ENCODE measurements around the gene DGKI. TPM values are rescaled to one million over a fixed set of nuclear protein-coding genes. Genes with fewer than 3 reads are reported as not detected.

The DGKI gene
- total RNA-seq, 1 donor from 2014 or later = 5.5 TPM

DNA sequence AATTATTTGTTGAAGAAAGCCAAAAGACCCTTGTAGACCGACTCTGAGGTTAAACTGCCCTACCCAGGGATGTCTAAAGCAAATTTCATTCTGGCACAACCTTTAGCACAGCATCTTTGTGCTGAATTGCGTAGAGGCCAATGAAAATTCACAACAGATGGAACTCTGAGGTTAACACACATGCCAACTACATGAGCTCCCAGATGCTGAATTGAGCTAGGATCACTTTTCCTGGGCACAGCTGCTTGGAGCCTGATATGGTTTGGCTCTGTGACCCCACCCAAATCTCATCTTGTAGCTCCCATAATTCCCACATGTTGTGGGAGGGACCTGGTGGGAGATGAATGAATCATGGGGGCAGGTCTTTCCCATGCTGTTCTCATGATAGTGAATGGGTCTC, 345.2 kb downstream of the DGKI start:
- H3K27ac ChIP-seq = no peak overlapping the region
- H3K79me2 ChIP-seq (ENCODE audit: low read depth) = no peaks in the 10 kb centered on the region
- no peak for DNase-seq (ENCODE audit: low spot score)
- H3K9ac ChIP-seq = no peak overlapping the region
- Mint-ChIP-seq H3K27me3 (ENCODE audit: insufficient read depth, low read depth) (no peaks in the 10 kb centered on the region), H3K4me3 (no peak overlapping the region), H3K27ac (no peak overlapping the region), H3K36me3 (no peaks in the 10 kb centered on the region), H3K4me1 (no peaks in the 10 kb centered on the region), H3K9me3 (no peaks in the 10 kb centered on the region)
- H3K36me3 ChIP-seq = no peaks in the 10 kb centered on the region
- no peaks in the 10 kb centered on the region for H3F3A ChIP-seq (ENCODE audit: low read depth)
- peaks cover 6% of the 10 kb centered on the region for H3K4me1 ChIP-seq
- H3K4me3 ChIP-seq = no peak overlapping the region
- H4K20me1 ChIP-seq (ENCODE audit: low read depth) = no peaks in the 10 kb centered on the region
- TF ChIP-seq, protein P1, sequence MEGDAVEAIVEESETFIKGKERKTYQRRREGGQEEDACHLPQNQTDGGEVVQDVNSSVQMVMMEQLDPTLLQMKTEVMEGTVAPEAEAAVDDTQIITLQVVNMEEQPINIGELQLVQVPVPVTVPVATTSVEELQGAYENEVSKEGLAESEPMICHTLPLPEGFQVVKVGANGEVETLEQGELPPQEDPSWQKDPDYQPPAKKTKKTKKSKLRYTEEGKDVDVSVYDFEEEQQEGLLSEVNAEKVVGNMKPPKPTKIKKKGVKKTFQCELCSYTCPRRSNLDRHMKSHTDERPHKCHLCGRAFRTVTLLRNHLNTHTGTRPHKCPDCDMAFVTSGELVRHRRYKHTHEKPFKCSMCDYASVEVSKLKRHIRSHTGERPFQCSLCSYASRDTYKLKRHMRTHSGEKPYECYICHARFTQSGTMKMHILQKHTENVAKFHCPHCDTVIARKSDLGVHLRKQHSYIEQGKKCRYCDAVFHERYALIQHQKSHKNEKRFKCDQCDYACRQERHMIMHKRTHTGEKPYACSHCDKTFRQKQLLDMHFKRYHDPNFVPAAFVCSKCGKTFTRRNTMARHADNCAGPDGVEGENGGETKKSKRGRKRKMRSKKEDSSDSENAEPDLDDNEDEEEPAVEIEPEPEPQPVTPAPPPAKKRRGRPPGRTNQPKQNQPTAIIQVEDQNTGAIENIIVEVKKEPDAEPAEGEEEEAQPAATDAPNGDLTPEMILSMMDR (IDR thresholded peaks at IDR 0.05) = no peak
- TF ChIP-seq EZH2 (IDR thresholded peaks at IDR 0.05) = no peak
- no peak for TF ChIP-seq EZH2phosphoT487 (IDR thresholded peaks at IDR 0.05)
- no peak overlapping the region for H2AFZ ChIP-seq (replicated peaks)
- H3K27me3 ChIP-seq = no peaks in the 10 kb centered on the region
- no peaks in the 10 kb centered on the region for H3K9me3 ChIP-seq (ENCODE audit: low read depth)
- H3K4me2 ChIP-seq = no peak overlapping the region

DNA sequence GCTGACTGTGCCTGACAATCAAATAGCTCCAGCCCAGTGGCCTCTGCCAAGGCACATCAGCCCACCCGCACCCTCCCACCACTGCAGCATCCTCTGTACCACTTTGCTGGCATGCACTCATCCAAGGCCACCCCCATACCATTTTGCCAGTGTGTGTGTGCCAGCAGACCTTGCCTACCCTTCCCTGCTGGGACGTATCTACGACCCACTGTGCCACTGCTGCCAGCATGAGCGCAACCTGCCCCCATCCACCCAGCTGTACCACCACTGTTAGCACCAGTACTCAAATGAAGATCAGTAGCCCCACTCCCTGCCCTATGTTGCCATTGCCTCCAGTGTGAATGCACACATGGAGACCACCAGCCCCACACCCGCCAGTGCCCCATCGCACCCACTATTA, 353.9 kb downstream of the DGKI start:
- Histone ChIP-seq H3K4me3 (no peak overlapping the region), H3K9me3 (ENCODE audit: low read depth) (no peaks in the 10 kb centered on the region), H3K27ac (no peak overlapping the region), H3K9ac (no peak overlapping the region), H3K4me1 (peaks cover 8% of the 10 kb centered on the region), H3F3A (ENCODE audit: low read depth) (no peaks in the 10 kb centered on the region), H2AFZ (replicated peaks) (no peak overlapping the region), H3K36me3 (no peaks in the 10 kb centered on the region), H3K4me2 (no peak overlapping the region), H4K20me1 (ENCODE audit: low read depth) (no peaks in the 10 kb centered on the region), H3K79me2 (ENCODE audit: low read depth) (no peaks in the 10 kb centered on the region), H3K27me3 (no peaks in the 10 kb centered on the region)
- Mint-ChIP-seq H3K27me3 (ENCODE audit: insufficient read depth, low read depth) (no peaks in the 10 kb centered on the region), H3K4me3 (no peak overlapping the region), H3K4me1 (peaks cover under 1% of the 10 kb centered on the region), H3K27ac (no peak overlapping the region), H3K36me3 (peaks cover 2% of the 10 kb centered on the region), H3K9me3 (peaks cover 16% of the 10 kb centered on the region)
- TF ChIP-seq, protein P1 (IDR thresholded peaks at IDR 0.05) = no peak
- TF ChIP-seq EZH2phosphoT487 (IDR thresholded peaks at IDR 0.05) = no peak
- TF ChIP-seq EZH2 (IDR thresholded peaks at IDR 0.05) = no peak
- no peak for DNase-seq (ENCODE audit: low spot score)

DNA sequence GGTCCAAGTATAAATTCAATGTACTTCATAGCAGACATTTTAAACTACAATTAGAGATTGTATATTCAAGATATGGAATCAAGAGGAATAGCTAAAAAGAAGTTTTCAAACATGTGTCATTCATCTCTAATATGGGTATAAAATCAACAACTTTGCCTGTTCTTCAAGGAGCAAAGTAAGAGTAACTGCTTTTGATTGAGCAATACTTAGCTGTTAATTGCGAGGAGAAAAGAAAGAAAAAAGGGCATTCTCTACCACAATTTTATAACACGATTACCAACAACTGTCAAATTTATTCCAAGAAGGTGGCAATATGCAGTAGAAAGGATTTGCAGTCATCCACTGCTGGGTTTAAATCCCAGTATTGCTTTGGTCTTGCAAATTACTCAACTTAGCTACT, 356.9 kb downstream of the DGKI start:
- no peak overlapping the region for H3K4me3 Mint-ChIP-seq
- no peak for TF ChIP-seq EZH2 (IDR thresholded peaks at IDR 0.05)
- no peak for TF ChIP-seq EZH2phosphoT487 (IDR thresholded peaks at IDR 0.05)
- TF ChIP-seq, protein P1 (IDR thresholded peaks at IDR 0.05) = no peak
- no peak overlapping the region for H3K27ac Mint-ChIP-seq
- H2AFZ ChIP-seq (replicated peaks) = no peak overlapping the region
- H3K4me3 ChIP-seq = no peak overlapping the region
- H3K9me3 Mint-ChIP-seq = peaks cover 12% of the 10 kb centered on the region
- H3K27me3 ChIP-seq = no peaks in the 10 kb centered on the region
- H3K79me2 ChIP-seq (ENCODE audit: low read depth) = no peaks in the 10 kb centered on the region
- H3F3A ChIP-seq (ENCODE audit: low read depth) = no peaks in the 10 kb centered on the region
- no peaks in the 10 kb centered on the region for H3K36me3 ChIP-seq
- H3K4me1 ChIP-seq = peaks cover 24% of the 10 kb centered on the region
- H3K36me3 Mint-ChIP-seq = peaks cover 2% of the 10 kb centered on the region
- no peaks in the 10 kb centered on the region for H3K27me3 Mint-ChIP-seq (ENCODE audit: insufficient read depth, low read depth)
- H3K9ac ChIP-seq = no peak overlapping the region
- H3K4me1 Mint-ChIP-seq = peaks cover 3% of the 10 kb centered on the region
- no peak for DNase-seq (ENCODE audit: low spot score)
- no peak overlapping the region for H3K27ac ChIP-seq
- no peaks in the 10 kb centered on the region for H3K9me3 ChIP-seq (ENCODE audit: low read depth)
- H4K20me1 ChIP-seq (ENCODE audit: low read depth) = no peaks in the 10 kb centered on the region
- H3K4me2 ChIP-seq = no peak overlapping the region

All from neural progenitor cell (in vitro differentiated cells).